GM23248 (cell line): ENCODE data around the gene CDH3.

Source experiments
- EZH2 ChIP-seq: fragments of 200-600 bp; sonication (generic); IDR thresholded peaks from 2 replicates; pipeline ENCODE4 v1.6.1; 2018; ENCODE audit warnings: antibody characterized with exemption, mild to moderate bottlenecking; ENCODE audit not compliant: insufficient read depth, poor library complexity, severe bottlenecking
- EZH2phosphoT487 ChIP-seq: fragments of 200-600 bp; sonication (generic); IDR thresholded peaks from 2 replicates; pipeline ENCODE4 v1.6.1; 2018; ENCODE audit warnings: antibody characterized with exemption, moderate library complexity, mild to moderate bottlenecking, low read depth; ENCODE audit not compliant: insufficient read depth

DNA sequence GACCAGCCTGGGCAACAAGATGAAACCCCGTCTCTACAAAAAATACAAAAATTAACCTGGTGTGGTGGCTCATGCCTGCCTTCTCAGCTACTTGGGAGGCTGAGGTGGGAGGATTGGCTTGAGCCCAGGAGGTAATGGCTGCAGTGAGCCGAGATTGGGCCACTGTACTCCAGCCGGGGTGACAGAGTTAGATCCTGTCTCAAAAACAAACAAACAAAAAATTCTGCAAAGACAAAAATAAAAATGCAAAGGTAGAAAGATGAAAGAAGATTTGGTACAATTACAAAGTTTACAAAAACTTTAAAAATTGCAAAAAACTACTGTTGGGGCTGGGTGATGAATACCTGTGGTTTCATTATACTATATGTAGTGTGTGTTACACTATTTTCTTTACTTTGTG, 86.5 kb downstream of the CDH3 start:
- TF ChIP-seq EZH2: no peak
- TF ChIP-seq EZH2phosphoT487: no peak
